ENCODE measurements around the gene NT5C2. TPM values are rescaled to one million over a fixed set of nuclear protein-coding genes. Genes with fewer than 3 reads are reported as not detected.
A peak's percentile ranks its signal among the peaks of the same experiment; 100 is the strongest.
"Not testable (repeated sequence)": the region's sequence is repeated elsewhere in the genome, so short reads cannot be mapped to it uniquely, and the experiment has no call there.

NT5C2 gene
- total RNA-seq, 1 experiment from 2014 or later: 52.2 TPM

DNA sequence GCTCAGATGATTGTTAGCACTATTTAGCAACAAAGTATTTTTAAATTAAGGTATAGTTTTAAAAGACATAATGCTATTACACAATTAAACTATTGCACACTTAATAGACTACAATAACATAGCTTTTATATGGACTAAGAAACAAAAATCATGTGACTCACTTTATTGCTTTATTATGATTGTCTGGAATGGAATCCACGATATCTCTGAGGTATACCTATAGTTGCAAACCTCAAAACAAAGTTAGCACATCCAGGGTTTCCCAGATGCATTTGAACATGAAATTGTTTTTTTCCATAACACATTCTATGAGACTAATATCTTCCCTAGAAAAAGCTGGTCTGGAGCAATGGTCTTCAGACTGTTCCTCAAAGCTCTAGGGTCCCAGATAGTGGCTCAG is 34.3 kb upstream of the NT5C2 start:
- POLR2A ChIA-PET: interaction anchor here (0.6 to 3.6 kb wide), 7 partner anchors 14 to 310 kb away, joined by 3 to 26 read pairs (median 5); partner anchors contain the start of gene NT5C2
- Mint-ChIP-seq H3K36me3 (ENCODE audit: insufficient read depth, unreplicated experiment) (no peaks in the 10 kb centered on the region), H3K27me3 (ENCODE audit: insufficient read depth, unreplicated experiment) (no peaks in the 10 kb centered on the region), H3K4me3 (ENCODE audit: unreplicated experiment) (no peak overlapping the region), H3K9me3 (ENCODE audit: unreplicated experiment) (peaks cover 10% of the 10 kb centered on the region), H3K27ac (ENCODE audit: low read depth, unreplicated experiment) (no peak overlapping the region), H3K4me1 (ENCODE audit: insufficient read depth, unreplicated experiment) (peaks cover 10% of the 10 kb centered on the region)
- TF ChIP-seq, protein P1, sequence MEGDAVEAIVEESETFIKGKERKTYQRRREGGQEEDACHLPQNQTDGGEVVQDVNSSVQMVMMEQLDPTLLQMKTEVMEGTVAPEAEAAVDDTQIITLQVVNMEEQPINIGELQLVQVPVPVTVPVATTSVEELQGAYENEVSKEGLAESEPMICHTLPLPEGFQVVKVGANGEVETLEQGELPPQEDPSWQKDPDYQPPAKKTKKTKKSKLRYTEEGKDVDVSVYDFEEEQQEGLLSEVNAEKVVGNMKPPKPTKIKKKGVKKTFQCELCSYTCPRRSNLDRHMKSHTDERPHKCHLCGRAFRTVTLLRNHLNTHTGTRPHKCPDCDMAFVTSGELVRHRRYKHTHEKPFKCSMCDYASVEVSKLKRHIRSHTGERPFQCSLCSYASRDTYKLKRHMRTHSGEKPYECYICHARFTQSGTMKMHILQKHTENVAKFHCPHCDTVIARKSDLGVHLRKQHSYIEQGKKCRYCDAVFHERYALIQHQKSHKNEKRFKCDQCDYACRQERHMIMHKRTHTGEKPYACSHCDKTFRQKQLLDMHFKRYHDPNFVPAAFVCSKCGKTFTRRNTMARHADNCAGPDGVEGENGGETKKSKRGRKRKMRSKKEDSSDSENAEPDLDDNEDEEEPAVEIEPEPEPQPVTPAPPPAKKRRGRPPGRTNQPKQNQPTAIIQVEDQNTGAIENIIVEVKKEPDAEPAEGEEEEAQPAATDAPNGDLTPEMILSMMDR (IDR thresholded peaks at IDR 0.05; ENCODE audit: unreplicated experiment): no peak
- DNase-seq (ENCODE audit: unreplicated experiment): peak; percentile 36
- CTCF ChIA-PET: interaction anchor here (0.6 to 0.9 kb wide), 5 partner anchors 13 to 325 kb away, joined by 3 to 6 read pairs (median 3); partner anchors contain the start of gene NT5C2
- BruUV-seq (replicated peaks): no TSS peak
- intact Hi-C loops (cut with micrococcal nuclease): no loop called here

GRCh38 chr10:103225939-103226338 is 32.9 kb upstream of the NT5C2 start:
- DNase-seq (ENCODE audit: unreplicated experiment): no peak
- Mint-ChIP-seq H3K27me3 (ENCODE audit: insufficient read depth, unreplicated experiment) (no peaks in the 10 kb centered on the region), H3K27ac (ENCODE audit: low read depth, unreplicated experiment) (no peak overlapping the region), H3K36me3 (ENCODE audit: insufficient read depth, unreplicated experiment) (no peaks in the 10 kb centered on the region), H3K9me3 (ENCODE audit: unreplicated experiment) (peaks cover 10% of the 10 kb centered on the region), H3K4me1 (ENCODE audit: insufficient read depth, unreplicated experiment) (peaks cover 5% of the 10 kb centered on the region), H3K4me3 (ENCODE audit: unreplicated experiment) (no peak overlapping the region)
- ChIA-PET CTCF (interaction anchor here (0.6 kb wide), 1 partner anchor 170 kb away, joined by 3 read pairs; no protein-coding TSS in a partner anchor), POLR2A (interaction anchor here (0.9 kb wide), 1 partner anchor 29 kb away, joined by 4 read pairs; no protein-coding TSS in a partner anchor)
- TF ChIP-seq, protein P1 (IDR thresholded peaks at IDR 0.05; ENCODE audit: unreplicated experiment): no peak
- intact Hi-C loops (cut with micrococcal nuclease): no loop called here
- BruUV-seq (replicated peaks): no TSS peak

DNA sequence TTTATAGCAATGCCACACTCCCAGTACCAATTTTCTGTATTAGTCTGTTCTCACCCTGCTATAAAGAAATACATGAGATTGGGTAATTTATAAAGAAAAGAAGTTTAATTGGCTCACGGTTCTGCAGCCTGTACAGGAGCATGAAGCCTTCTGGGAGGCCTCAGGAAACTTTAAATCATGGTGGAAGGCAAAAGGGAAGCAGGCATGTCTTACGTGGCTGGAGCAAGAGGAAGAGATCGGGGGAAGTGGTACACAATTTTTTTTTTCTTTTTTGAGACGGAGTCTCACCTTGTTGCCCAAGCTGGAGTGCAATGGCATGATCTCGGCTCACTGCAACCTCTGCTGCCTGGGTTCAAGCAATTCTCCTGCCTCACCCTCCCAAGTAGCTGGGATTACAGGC is 31.6 kb upstream of the NT5C2 start:
- POLR2A ChIA-PET; H3K4me3 Mint-ChIP-seq (ENCODE audit: unreplicated experiment); BruUV-seq (replicated peaks); intact Hi-C loops (cut with micrococcal nuclease); H3K4me1 Mint-ChIP-seq (ENCODE audit: insufficient read depth, unreplicated experiment); H3K9me3 Mint-ChIP-seq (ENCODE audit: unreplicated experiment); DNase-seq (ENCODE audit: unreplicated experiment); H3K27me3 Mint-ChIP-seq (ENCODE audit: insufficient read depth, unreplicated experiment); H3K36me3 Mint-ChIP-seq (ENCODE audit: insufficient read depth, unreplicated experiment); H3K27ac Mint-ChIP-seq (ENCODE audit: low read depth, unreplicated experiment): not testable (repeated sequence)
- CTCF ChIA-PET: interaction anchor here (0.6 kb wide), 1 partner anchor 73 kb away, joined by 3 read pairs; no protein-coding TSS in a partner anchor

- ChIA-PET POLR2A (no interaction called here), CTCF (interaction anchor here (0.6 kb wide), 1 partner anchor 318 kb away, joined by 3 read pairs; no protein-coding TSS in a partner anchor)
- Mint-ChIP-seq H3K9me3 (ENCODE audit: unreplicated experiment) (peaks cover 10% of the 10 kb centered on the region), H3K36me3 (ENCODE audit: insufficient read depth, unreplicated experiment) (no peaks in the 10 kb centered on the region), H3K4me1 (ENCODE audit: insufficient read depth, unreplicated experiment) (peaks cover 5% of the 10 kb centered on the region), H3K27ac (ENCODE audit: low read depth, unreplicated experiment) (no peak overlapping the region), H3K27me3 (ENCODE audit: insufficient read depth, unreplicated experiment) (no peaks in the 10 kb centered on the region), H3K4me3 (ENCODE audit: unreplicated experiment) (no peak overlapping the region)
- intact Hi-C loops (cut with micrococcal nuclease): no loop called here
- no TSS peak for BruUV-seq (replicated peaks)
- TF ChIP-seq, protein P1 (IDR thresholded peaks at IDR 0.05; ENCODE audit: unreplicated experiment): no peak
- no peak for DNase-seq (ENCODE audit: unreplicated experiment)
These were observed 31.1 kb upstream of the NT5C2 start for GRCh38 chr10:103224133-103224532.

DNA sequence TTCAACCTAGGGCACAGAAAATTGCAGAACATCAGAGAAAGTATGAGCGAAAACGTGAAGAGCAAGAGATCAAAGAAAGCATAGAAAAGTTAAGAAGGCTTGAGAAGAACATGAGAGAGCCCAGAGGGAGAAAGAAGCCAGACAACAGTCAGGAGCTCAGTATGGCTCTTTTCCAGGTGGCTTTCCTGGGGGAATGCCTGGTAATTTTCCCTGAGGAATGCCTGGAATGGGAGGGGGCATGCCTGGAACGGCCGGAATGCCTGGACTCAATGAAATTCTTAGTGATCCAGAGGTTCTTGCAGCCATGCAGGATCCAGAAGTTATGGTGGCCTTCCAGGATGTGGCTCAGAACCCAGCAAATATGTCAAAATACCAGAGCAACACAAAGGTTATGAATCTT is 23.3 kb upstream of the NT5C2 start:
- H3K4me1 Mint-ChIP-seq (ENCODE audit: insufficient read depth, unreplicated experiment); CTCF ChIA-PET; DNase-seq (ENCODE audit: unreplicated experiment); POLR2A ChIA-PET; H3K27ac Mint-ChIP-seq (ENCODE audit: low read depth, unreplicated experiment); H3K4me3 Mint-ChIP-seq (ENCODE audit: unreplicated experiment); intact Hi-C loops (cut with micrococcal nuclease); BruUV-seq (replicated peaks); H3K36me3 Mint-ChIP-seq (ENCODE audit: insufficient read depth, unreplicated experiment); H3K27me3 Mint-ChIP-seq (ENCODE audit: insufficient read depth, unreplicated experiment): not testable (repeated sequence)
- peaks cover 14% of the 10 kb centered on the region for H3K9me3 Mint-ChIP-seq (ENCODE audit: unreplicated experiment)
